ENCODE data around the gene SRP68.

Gene SRP68

GRCh38 chr17:76013377-76013932 is 58.9 kb downstream of the SRP68 start:
- no peaks in the 10 kb centered on the region for H3K9me3 ChIP-seq (ENCODE audit: control insufficient read depth, insufficient read depth, low read depth, low read length)
- H3K4me1 ChIP-seq (ENCODE audit: control insufficient read depth, insufficient read depth, low read length), result no peaks in the 10 kb centered on the region
- ChIA-PET POLR2A (interaction anchor here (0.6 to 1.8 kb wide), 5 partner anchors 16 to 66 kb away, joined by 5 to 11 read pairs (median 6); partner anchors contain the start of gene SRP68), CTCF (interaction anchor here (0.5 to 8.4 kb wide), 59 partner anchors 11 to 737 kb away, joined by 3 to 136 read pairs (median 6); partner anchors contain the start of genes CDK3, EXOC7, GALR2 and MRPL38)
- H3K4me3 ChIP-seq (ENCODE audit: low read depth, low read length), result no peak overlapping the region
- no peaks in the 10 kb centered on the region for H3K36me3 ChIP-seq (ENCODE audit: control insufficient read depth in 2 of 2, insufficient read depth in 1 of 2, low read length in 2 of 2)
- H3K27ac ChIP-seq (ENCODE audit: extremely low read depth, low read depth, low read length), result no peak overlapping the region
- TF ChIP-seq ZNF324 (tag by site-specific recombination; IDR thresholded peaks at IDR 0.05) (no peak), ZFP69B (tag by site-specific recombination; IDR thresholded peaks at IDR 0.05) (no peak), ZNF311 (tag by site-specific recombination; IDR thresholded peaks at IDR 0.05; ENCODE audit: borderline replicate concordance) (no peak), ZNF121 (tag by site-specific recombination; IDR thresholded peaks at IDR 0.05) (no peak), EGR2 (tag by site-specific recombination; IDR thresholded peaks at IDR 0.05; ENCODE audit: low read depth) (no peak)

GRCh38 chr17:76011951-76012350 is 60.4 kb downstream of the SRP68 start:
- ChIA-PET POLR2A (interaction anchor here (1.1 to 1.4 kb wide), 2 partner anchors 60 to 66 kb away, joined by 3 read pairs; partner anchors contain the start of gene SRP68), CTCF (interaction anchor here (0.5 to 4.9 kb wide), 15 partner anchors 8 to 287 kb away, joined by 3 to 45 read pairs (median 4); partner anchors contain the start of genes CDK3 and MRPL38)
- H3K27ac ChIP-seq (ENCODE audit: extremely low read depth, low read depth, low read length), result no peak overlapping the region
- no peak overlapping the region for H3K4me3 ChIP-seq (ENCODE audit: low read depth, low read length)
- no peaks in the 10 kb centered on the region for H3K9me3 ChIP-seq (ENCODE audit: control insufficient read depth, insufficient read depth, low read depth, low read length)
- TF ChIP-seq IKZF3 (tag by site-specific recombination; IDR thresholded peaks at IDR 0.05), result no peak
- TF ChIP-seq ZNF239 (tag by site-specific recombination; IDR thresholded peaks at IDR 0.05), result no peak
- no peak for TF ChIP-seq ZNF174 (tag by site-specific recombination; IDR thresholded peaks at IDR 0.05)
- no peak for TF ChIP-seq TCF7L2 (IDR thresholded peaks at IDR 0.05; ENCODE audit: borderline replicate concordance, low read depth, low read length)
- TF ChIP-seq ZNF449 (tag by site-specific recombination; IDR thresholded peaks at IDR 0.05), result no peak
- no peak for TF ChIP-seq ZNF837 (tag by site-specific recombination; IDR thresholded peaks at IDR 0.05)
- TF ChIP-seq ZNF155 (tag by site-specific recombination; IDR thresholded peaks at IDR 0.05), result no peak
- TF ChIP-seq REST (tag by site-specific recombination; IDR thresholded peaks at IDR 0.05), result no peak
- TF ChIP-seq ZNF555 (tag by site-specific recombination; conservative IDR thresholded peaks at IDR 0.05), result no peak
- no peak for TF ChIP-seq SCRT1 (tag by site-specific recombination; IDR thresholded peaks at IDR 0.05; ENCODE audit: borderline replicate concordance)
- no peak for TF ChIP-seq ZNF398 (tag by site-specific recombination; IDR thresholded peaks at IDR 0.05)
- no peak for TF ChIP-seq BCL11B (tag by site-specific recombination; IDR thresholded peaks at IDR 0.05; ENCODE audit: low read depth)
- TF ChIP-seq ZNF335 (tag by site-specific recombination; conservative IDR thresholded peaks at IDR 0.05), result no peak
- no peak for TF ChIP-seq SCRT2 (tag by site-specific recombination; IDR thresholded peaks at IDR 0.05)
- TF ChIP-seq ZNF18 (tag by site-specific recombination; IDR thresholded peaks at IDR 0.05), result no peak
- no peak for TF ChIP-seq ELK4 (IDR thresholded peaks at IDR 0.05; ENCODE audit: borderline replicate concordance, low read depth, low read length)
- TF ChIP-seq ZNF140 (tag by site-specific recombination; IDR thresholded peaks at IDR 0.05), result no peak
- TF ChIP-seq ZIC2 (tag by site-specific recombination; IDR thresholded peaks at IDR 0.05), result no peak
- H3K36me3 ChIP-seq (ENCODE audit: control insufficient read depth in 2 of 2, insufficient read depth in 1 of 2, low read length in 2 of 2), result no peaks in the 10 kb centered on the region
- no peaks in the 10 kb centered on the region for H3K4me1 ChIP-seq (ENCODE audit: control insufficient read depth, insufficient read depth, low read length)

Data from HEK293 (cell line).